ENCODE results near the gene USF3. TPM values are rescaled to one million over a fixed set of nuclear protein-coding genes. Genes with fewer than 3 reads are reported as not detected.

Gene USF3
- total and polyA plus RNA-seq, 2 of the 8 experiments (the other 6 are each of a cell fraction or from before 2014, with no cell fraction given) = 9.6 to 18.5 TPM

DNA sequence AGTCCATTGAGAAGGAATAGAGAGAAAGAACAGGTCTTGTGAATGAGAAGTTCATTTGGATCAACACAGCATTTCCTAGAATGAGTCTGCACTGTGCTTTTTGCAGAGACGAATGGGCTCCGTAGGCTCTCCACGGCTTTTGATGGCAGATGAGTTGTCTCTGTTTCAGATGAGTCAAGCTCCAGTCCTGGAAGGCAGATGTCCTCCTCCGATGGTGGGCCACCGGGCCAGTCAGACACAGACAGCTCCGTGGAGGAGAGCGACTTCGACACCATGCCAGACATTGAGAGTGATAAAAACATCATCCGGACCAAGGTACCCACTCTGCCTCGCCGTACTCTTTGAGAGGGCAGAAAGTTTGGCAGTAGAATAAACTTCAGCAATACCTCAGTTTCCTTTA lies 93.6 kb downstream of the USF3 start (continued):
- TF ChIP-seq, protein P1, sequence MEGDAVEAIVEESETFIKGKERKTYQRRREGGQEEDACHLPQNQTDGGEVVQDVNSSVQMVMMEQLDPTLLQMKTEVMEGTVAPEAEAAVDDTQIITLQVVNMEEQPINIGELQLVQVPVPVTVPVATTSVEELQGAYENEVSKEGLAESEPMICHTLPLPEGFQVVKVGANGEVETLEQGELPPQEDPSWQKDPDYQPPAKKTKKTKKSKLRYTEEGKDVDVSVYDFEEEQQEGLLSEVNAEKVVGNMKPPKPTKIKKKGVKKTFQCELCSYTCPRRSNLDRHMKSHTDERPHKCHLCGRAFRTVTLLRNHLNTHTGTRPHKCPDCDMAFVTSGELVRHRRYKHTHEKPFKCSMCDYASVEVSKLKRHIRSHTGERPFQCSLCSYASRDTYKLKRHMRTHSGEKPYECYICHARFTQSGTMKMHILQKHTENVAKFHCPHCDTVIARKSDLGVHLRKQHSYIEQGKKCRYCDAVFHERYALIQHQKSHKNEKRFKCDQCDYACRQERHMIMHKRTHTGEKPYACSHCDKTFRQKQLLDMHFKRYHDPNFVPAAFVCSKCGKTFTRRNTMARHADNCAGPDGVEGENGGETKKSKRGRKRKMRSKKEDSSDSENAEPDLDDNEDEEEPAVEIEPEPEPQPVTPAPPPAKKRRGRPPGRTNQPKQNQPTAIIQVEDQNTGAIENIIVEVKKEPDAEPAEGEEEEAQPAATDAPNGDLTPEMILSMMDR (IDR thresholded peaks at IDR 0.05; ENCODE audit: control extremely low read depth in 1 of 3, insufficient read depth in 1 of 3, low read depth in 1 of 3, low read length in 3 of 3) = no peak
- TF ChIP-seq CBX8 (IDR thresholded peaks at IDR 0.05; ENCODE audit: borderline replicate concordance, low read depth, low read length) (no peak), RNF2 (IDR thresholded peaks at IDR 0.05; ENCODE audit: borderline replicate concordance, low read depth, low read length, missing control alignments, poor library complexity, severe bottlenecking) (no peak)

Data from H1 (cell line).